Measurements from ENCODE around the gene DIP2A.
"Not testable (repeated sequence)": the region's sequence is repeated elsewhere in the genome, so short reads cannot be mapped to it uniquely, and the experiment has no call there.

The DIP2A gene

GRCh38 chr21:46443910-46444309 is 14.8 kb upstream of the DIP2A start:
- DNase-seq: no peak

DNA sequence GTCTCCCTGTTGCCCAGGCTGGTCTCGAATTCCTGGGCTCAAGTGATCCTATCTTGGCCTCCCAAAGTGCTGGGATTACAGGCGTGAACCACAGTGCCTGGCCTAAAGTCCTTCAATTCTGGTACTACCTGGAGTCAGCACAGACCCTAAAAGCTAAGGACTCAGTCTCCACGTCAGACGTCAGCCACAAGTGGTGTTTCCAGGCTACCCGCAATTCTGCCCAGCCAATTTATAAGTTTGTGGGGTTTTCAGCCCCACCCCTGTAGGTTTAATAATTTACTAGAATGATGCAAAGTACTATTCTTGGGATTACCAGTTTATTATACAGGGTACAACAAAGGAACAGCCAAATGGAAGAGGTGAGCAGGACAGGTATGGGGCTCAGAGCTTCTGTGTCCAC is 10.6 kb upstream of the DIP2A start:
- DNase-seq: no peak

DNA sequence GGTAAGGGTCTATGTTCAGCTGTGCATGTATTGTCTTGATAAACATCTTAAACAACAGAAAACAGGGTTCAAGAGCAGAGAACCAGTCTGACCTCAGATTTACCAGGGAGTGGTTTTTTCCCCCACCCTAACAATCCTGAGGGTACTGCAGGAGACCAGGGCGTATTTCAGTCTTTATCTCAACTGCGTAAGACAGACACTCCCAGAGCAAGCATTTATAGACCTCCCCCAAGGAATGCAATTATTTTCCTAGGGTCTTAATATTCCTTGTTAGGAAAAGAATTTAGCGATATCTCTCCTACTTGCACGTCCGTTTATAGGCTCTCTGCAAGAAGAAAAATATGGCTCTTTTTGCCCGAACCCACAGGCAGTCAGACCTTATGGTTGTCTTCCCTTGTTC is 9.8 kb upstream of the DIP2A start:
- not testable (repeated sequence) for DNase-seq

DNA sequence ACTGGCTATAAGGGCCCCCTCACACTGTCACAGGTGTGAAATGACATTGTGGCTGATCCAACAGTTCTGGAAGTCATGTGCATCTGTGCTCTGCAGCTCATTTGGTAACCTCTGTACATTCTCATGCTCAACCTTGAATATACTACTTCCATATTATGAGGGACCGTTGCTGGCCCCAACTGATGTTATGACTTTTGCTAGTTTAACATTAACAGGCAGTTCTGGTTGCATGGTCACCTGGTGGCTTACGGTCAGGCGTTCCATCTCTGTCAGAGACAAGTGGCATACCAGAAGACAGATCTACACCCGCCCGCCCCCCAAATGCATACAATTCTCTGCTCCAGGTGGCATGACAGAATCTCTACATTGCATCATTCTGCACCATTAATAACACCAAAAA is 6.0 kb upstream of the DIP2A start:
- no peak for DNase-seq

DNA sequence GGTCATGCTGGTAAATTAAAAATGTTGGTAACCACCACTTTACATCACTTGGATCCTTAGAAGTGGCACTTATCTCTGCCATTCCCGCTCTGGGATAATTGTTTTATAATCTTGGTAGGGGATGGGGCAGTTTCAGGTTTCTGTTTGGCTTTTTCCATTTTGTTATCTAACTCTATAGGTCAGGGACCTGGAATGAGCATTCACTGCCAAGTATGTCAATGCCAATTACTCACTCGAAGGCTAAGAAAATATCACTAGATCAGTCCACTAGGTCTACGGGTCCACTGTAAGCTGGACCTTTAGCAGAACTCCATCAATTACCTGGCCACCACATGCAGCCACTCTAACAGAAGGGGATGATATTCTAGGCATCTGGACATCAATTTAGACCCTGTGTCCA is 4.5 kb upstream of the DIP2A start:
- DNase-seq: no peak

DNA sequence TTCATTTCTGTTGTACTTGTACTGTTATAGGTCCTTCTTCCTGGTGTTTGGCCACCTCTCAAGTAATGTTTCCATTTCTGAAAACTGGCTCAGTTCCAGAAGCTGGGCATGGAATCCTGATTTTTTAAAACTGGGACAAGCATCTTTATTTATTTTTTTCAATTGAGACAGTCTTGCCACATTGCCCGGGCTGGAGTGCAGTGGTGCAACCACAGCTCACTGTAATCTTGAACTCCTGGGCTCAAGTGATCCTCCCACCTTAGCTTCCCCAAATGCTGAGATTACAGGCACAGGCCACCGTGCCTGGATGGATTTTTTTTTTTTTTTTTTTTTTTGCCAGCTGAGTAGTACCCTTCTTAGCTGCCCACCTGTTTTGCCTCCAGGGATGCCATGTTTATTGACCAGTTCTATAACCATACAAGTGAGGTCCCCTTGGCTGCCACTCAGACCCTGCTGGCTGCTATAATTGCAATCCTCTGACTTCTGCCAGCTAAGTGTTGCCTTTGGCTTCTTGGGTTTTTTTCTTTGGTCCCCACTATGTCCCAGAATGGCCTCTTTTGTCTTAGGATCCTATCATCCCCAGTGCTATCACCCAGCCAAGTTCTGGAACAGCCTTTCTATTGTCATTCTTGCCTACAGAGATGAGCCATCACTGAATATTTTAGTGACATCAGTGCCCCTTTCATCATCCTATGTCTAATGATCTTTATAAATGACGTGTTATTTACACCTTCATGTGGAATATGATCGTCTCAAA is 3.9 kb upstream of the DIP2A start:
- no peak for DNase-seq

- no peak for DNase-seq
These were observed 2.9 kb upstream of the DIP2A start for GRCh38 chr21:46455575-46456385.

- no peak for DNase-seq
These were observed 1.9 kb upstream of the DIP2A start for GRCh38 chr21:46456750-46457149.

GRCh38 chr21:46457801-46458314 is 833 bp upstream of the DIP2A start:
- no peak for DNase-seq

DNA sequence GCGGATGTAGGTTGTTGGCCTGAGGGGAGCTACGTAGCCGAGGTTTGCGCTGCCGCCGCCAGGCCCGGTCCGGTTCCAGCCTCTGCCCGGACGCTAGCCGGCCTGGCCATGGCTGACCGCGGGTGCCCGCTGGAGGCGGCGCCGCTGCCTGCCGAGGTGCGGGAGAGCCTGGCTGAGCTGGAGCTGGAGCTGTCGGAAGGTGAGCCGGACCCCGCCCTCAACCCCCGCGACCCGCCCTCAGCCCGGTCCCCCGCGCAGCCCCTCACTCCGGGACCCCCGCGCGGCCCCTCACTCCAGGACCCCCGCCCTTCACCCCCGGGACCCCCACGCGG is 299 bp downstream of the DIP2A start:
- DNase-seq: no peak

DNA sequence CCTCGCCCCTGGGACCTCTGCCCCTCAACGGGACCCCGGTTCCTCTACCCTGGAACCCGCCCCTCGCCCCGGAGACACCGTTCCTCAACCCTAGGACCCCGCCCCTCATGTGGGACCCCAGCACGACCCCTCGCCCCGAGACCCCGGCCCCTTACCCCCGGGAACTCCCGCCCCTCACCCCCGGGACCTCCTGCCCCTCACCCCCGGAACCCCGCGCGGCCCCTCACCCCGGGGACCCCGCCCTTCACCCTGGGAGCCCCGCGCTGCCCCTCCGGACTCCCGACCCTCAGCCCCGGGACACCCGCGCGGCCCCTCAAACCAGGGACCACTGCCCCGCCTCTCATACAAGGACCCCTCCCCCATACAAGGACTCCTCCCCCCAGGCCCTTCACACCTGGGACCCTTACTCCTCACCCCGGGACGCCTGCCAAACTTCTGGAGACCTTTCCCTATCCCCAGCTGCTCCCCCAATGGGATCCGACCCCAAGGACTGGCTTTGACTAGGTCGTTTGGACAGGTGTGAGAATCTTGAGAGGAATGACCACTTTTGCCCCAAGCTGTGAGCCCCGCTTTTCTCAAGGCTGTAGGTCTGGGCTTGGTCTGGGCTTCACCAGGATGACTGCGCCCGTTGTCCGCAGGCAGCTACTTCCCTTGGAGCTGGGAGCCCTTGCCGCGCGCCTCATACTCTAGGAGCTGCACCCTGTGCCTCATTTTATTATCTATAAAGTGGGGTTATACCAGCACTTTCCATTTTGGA is 843 bp downstream of the DIP2A start:
- DNase-seq: peak; percentile 36

GRCh38 chr21:46461909-46462308 is 3.2 kb downstream of the DIP2A start:
- DNase-seq: no peak

GRCh38 chr21:46465153-46465552 is 6.5 kb downstream of the DIP2A start:
- not testable (repeated sequence) for DNase-seq

DNA sequence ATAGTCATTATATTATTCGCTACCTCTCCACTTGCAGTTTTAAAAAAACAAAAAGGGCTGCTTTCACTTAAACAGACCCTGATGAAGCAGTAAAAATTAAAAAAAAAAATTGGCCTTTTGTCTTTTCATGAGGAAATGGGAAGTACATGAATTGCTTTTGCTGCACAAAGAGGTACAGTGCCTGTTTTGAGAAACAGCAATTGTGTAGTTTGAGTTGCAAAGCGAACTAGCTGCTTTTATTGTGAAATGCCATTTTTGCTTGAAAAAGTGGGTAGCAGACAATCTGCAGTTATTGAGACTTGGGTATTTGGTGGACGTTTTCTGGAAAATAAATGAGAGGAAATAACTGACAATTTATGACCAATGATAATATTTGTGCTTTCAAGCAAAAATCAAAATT is 7.0 kb downstream of the DIP2A start:
- no peak for DNase-seq

GRCh38 chr21:46468108-46468774 is 9.6 kb downstream of the DIP2A start:
- DNase-seq: no peak

DNA sequence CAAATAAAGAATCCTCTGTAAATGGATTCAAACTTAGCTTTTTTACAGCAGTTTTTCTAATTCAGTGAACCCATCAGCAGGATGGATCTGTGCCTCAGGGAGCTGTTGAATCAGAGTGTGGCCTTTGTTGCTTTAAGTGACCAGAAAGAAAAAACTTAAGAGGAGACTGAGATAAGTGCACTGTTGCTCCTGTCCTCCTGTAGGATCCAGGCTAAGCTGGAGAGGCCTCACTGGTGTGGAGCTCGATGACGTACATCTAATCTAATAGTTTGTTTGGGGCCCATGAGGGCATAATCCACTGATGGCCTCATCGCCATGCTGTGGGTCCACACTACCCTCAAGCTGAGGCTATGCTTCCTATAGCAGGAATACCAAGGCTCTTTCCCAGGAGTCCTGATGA is 10.6 kb downstream of the DIP2A start:
- DNase-seq: no peak

- DNase-seq: no peak
These were observed 12.8 kb downstream of the DIP2A start for GRCh38 chr21:46471514-46471913.

GRCh38 chr21:46472246-46472645 is 13.6 kb downstream of the DIP2A start:
- no peak for DNase-seq

- DNase-seq: no peak
These were observed 15.7 kb downstream of the DIP2A start for GRCh38 chr21:46474382-46474781.

DNA sequence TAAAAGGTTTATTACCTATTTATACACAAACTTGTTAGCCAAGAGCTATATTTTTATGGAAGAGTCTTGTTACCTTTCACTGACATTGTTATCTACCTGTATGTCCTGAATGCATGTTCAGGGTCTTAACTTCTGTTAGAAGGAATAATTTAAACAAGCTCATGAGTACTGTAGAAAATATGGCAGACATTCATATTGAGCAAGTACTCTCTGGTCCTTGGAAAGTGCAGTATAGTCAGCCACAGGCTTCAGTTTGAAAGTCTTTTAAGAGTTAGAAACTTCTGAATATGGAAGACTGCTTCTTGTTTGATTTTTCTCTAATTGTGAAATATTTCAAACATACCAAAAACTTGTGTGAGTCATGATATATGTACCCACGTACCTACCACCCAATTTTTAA is 16.6 kb downstream of the DIP2A start:
- DNase-seq: no peak

- no peak for DNase-seq
These were observed 19.1 kb downstream of the DIP2A start for GRCh38 chr21:46477765-46478164.

DNA sequence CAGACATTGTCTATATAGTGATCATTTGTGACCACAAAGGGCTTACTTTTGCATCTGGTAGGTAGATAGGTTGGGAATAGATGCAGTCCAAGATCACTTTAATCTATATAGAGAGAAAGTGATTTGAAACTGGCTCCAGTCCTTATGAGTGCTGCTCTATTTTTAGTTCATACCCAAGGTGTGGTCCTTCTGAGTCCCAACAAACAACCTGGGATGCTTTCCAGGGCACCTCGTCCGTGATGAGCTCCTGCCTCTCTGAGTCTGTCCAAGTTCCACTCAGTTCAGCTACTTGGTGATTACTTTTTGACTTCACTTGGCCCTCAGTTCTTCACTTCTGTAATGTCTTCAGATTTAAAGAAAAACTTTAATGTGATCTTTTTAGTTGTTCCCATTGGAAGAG is 20.2 kb downstream of the DIP2A start:
- no peak for DNase-seq

DNA sequence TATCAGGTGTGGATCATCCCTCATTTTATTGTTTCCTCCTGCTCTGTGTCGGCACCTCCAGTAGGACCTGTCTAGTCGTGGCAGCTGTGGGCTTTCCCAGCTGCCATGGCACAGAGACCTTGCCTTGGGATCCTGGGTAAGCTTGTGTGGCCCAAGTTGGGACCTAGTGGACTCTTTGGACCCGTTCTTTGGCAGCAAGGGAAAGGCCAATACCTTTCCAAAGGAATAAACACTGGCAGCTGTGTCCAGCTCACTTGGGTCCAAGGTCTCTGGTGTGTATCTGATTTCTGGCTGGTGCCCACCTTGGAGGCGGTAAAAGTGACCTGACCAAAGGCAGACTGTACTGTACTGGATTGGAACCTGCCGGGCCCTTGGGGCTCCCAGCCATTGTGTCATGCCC is 21.8 kb downstream of the DIP2A start:
- no peak for DNase-seq

All from right kidney (tissue), 1 donor.